ENCODE results near the gene NID1.

GRCh38 chr1:235995511-235995910 is 69.4 kb downstream of the NID1 start:
- TF ChIP-seq CTCF (conservative IDR thresholded peaks at IDR 0.05; ENCODE audit: low read depth, low read length) (no peak), EZH2 (IDR thresholded peaks at IDR 0.05; ENCODE audit: low read length, unreplicated experiment) (no peak)
